OCI-LY1 (cell line): ENCODE measurements around the gene SLC24A3.

Experiments
- EZH2 ChIP-seq: fragments of 200-600 bp; sonication (generic), shearing (Covaris generic); IDR thresholded peaks from 2 replicates; pipeline ENCODE4 v1.8.0; 2017; ENCODE audit warnings: borderline replicate concordance, mixed run types, mild to moderate bottlenecking, antibody characterized with exemption, low read length, moderate library complexity, mixed read lengths
- TF ChIP-seq, protein P1 (sequence below): fragments of 200-600 bp; sonication (generic), shearing (Covaris generic); IDR thresholded peaks from 2 replicates; pipeline ENCODE4 v1.5.1; 2017; ENCODE audit warnings: mild to moderate bottlenecking, antibody characterized with exemption, low read length, moderate library complexity, mixed read lengths

DNA sequence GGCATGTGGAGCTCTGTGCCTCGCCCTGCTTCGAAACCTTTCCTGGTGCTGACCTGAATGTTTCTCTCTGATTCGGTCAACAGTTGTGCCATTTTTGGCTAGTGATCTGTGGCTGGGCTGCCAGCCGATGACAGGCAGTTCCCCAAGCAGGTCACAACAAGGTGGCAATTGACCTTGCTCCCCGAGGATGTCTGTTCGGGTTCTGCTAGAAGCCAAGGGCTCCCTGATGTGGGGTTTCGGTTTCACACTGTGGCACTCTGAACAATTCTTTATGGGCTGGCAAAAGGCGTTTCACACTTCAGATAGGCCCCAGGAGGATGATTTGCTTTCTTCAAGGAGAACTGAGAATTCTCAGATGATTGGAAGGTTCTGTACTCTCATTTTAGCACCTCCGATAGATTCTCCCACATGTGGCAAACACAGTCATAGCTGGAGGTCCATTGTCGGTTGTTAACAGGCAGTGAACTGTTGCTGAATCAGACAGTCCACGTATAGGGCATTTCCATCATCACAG is 135.6 kb downstream of the SLC24A3 start:
- TF ChIP-seq, protein P1, sequence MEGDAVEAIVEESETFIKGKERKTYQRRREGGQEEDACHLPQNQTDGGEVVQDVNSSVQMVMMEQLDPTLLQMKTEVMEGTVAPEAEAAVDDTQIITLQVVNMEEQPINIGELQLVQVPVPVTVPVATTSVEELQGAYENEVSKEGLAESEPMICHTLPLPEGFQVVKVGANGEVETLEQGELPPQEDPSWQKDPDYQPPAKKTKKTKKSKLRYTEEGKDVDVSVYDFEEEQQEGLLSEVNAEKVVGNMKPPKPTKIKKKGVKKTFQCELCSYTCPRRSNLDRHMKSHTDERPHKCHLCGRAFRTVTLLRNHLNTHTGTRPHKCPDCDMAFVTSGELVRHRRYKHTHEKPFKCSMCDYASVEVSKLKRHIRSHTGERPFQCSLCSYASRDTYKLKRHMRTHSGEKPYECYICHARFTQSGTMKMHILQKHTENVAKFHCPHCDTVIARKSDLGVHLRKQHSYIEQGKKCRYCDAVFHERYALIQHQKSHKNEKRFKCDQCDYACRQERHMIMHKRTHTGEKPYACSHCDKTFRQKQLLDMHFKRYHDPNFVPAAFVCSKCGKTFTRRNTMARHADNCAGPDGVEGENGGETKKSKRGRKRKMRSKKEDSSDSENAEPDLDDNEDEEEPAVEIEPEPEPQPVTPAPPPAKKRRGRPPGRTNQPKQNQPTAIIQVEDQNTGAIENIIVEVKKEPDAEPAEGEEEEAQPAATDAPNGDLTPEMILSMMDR = no peak
- no peak for TF ChIP-seq EZH2
